Stimulated activated CD8-positive, alpha-beta memory T cell treated with anti-CD3 and anti-CD28 coated beads, Interleukin-12 subunit alpha, Interleukin-12 subunit beta, amount 100 ng/mL, for 1 hour (primary cell): Measurements from ENCODE around the gene PDCD6IP.
"Not testable (repeated sequence)": the region's sequence is repeated elsewhere in the genome, so short reads cannot be mapped to it uniquely, and the experiment has no call there.

Experiments used
- DNase-seq: peaks from one replicate; pipeline ENCODE4 v3.0.0-alpha.2; 2020; ENCODE audit warnings: low read depth

PDCD6IP gene

GRCh38 chr3:33855884-33856546 lies 57.6 kb downstream of the PDCD6IP start:
- no peak for DNase-seq

- DNase-seq, result not testable (repeated sequence)
Observed at GRCh38 chr3:33857701-33858100, 59.3 kb downstream of the PDCD6IP start.

- no peak for DNase-seq
Observed at GRCh38 chr3:33858131-33858530, 59.7 kb downstream of the PDCD6IP start.

- DNase-seq, result no peak
Observed at GRCh38 chr3:33860373-33861050, 62.1 kb downstream of the PDCD6IP start.

- DNase-seq, result no peak
Observed at GRCh38 chr3:33865133-33865532, 66.7 kb downstream of the PDCD6IP start.

GRCh38 chr3:33868309-33868708 lies 69.9 kb downstream of the PDCD6IP start:
- no peak for DNase-seq

DNA sequence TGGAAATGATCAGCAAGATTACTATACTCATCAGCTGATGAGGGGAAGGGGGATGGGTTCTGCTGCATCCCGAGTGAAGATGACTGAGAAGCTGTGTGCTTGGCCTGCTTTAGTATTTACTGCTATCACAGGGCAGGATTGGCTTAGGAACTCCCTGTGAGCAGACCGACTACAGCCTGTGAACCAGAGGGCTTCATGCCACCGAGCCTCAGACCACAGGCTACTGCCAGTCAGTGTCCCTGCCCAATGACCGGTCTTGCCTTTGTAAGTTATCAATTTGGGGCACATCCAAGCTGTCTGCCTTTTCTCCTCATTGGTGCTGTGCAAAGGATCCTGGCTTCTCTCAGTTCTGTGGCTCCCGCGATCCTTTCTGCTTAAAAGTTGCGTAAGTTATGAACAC lies 71.5 kb downstream of the PDCD6IP start:
- no peak for DNase-seq

GRCh38 chr3:33874815-33875214 lies 76.4 kb downstream of the PDCD6IP start:
- no peak for DNase-seq

DNA sequence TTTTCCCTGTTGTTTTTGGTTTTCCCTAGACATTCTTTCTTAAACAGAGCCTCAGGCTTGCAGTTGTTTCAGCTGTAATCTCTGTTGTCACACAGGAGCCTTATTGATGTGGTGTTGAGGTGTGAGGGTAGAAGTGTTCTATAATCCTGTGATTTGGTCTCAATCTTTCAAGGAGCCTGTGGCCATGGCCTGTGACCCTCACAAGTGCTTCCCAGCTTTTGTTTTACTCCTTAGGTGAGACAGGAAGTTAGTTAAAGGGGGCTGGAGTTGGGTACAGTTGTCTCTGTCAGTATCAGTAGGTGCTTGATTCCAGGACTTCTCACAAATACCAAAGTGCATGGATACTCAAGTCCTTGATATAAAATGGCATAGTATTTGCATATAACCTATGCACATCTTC lies 77.2 kb downstream of the PDCD6IP start:
- DNase-seq, result no peak

DNA sequence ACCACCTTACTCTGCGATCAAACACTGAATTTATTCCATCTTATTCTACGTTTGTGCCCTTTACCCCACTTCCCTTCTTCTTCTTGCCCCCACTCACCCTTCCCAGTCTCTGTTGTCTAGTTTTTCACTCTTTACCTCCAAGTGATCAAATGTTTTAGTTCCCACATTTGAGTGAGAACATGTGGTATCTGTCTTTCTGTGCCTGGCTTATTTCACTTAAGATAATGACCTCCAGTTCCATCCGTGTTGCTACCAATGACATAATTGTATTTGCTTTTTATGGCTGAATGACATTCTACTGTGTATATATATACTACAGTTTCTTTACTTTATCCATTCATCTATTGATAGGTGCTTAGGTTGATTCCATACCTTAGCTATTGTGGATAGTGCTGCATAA lies 78.8 kb downstream of the PDCD6IP start:
- no peak for DNase-seq

DNA sequence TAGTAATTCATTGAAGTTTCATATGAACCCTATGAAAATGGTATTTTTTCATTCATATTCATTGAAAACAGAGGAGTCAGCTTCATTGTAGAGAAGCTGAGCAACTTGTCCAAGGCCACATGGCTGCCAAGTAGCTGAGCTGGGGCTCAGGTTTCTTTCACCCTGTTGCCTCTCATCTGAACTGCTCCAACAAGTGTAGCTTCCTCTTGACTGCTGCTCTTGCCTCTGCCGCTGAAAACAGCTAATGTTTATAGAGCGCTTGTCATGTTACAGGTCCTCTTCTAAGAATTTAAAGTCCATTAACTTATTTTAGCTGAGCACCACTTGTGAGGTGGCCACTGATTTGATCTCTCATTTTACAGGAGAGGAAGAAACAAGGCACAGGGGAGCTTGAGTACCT lies 81.1 kb downstream of the PDCD6IP start:
- no peak for DNase-seq

GRCh38 chr3:33881156-33882064 lies 83.0 kb downstream of the PDCD6IP start:
- no peak for DNase-seq

DNA sequence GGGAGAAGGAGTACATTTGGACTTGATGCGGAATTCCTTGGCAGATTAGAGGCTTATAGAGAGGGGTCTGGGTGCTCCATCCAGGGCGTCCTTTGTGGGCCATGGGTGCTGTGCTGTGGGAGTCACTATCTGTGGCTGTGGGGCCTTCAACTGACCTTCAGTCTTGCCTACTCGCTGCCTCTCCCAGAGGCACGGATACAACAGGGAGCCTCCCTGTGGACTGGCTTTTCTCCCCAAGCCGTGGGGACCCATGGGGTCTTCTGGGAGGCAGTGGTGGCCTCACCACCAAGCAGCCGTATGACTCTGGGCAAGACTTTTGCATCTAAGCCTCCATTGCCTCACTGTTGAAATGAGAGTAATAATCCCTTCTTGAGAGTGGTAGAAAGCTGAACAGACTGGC lies 83.9 kb downstream of the PDCD6IP start:
- no peak for DNase-seq

- DNase-seq, result no peak
Observed at GRCh38 chr3:33883538-33883950, 85.1 kb downstream of the PDCD6IP start.

DNA sequence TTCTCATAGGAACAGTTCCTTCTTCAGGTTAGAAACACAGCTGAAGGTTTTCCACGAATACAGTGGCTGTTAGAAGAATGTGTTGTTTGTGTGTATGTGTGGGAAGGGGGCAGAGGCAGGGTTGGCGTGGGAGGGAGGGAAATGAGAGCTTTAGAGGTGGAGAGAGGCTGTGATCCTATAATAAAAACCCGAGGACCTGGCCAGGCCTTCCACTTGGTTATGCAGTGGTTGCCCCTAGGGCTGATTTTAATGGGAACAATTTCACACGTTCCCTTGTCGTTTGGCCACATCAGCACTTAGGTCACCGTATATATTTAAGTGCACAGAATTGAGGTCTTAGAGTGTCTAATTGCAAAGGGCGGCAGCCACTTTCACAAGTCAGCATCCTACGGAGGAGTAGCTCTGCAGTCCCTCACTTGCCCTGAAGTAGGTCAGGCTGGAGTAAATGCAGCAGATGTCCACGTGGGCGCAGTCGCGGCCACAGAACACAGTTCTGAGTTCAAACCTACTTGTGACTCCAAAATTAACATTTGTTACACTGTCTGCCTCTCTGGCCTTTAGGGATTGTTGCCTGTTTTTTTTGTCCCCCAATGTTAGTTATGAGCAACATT lies 85.6 kb downstream of the PDCD6IP start:
- no peak for DNase-seq

DNA sequence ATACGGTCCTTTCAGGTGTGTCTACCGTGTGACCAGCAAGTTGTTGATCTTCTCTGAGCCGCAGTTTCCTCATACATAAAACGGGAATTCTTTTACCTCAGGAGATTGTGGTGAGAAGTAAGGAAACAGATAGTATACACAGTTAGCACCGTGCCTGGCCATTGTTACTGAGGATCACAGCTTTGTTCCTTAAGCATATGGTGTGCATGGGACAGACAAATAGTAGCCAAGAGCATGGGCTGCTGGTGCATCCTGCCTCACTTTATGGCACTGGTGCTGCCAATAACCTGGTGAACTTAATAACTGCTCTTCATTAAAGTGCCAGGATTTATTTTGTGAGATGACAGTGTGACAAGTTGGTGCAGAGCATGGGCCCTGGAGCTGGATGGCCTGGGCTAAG lies 86.3 kb downstream of the PDCD6IP start:
- DNase-seq, result no peak

DNA sequence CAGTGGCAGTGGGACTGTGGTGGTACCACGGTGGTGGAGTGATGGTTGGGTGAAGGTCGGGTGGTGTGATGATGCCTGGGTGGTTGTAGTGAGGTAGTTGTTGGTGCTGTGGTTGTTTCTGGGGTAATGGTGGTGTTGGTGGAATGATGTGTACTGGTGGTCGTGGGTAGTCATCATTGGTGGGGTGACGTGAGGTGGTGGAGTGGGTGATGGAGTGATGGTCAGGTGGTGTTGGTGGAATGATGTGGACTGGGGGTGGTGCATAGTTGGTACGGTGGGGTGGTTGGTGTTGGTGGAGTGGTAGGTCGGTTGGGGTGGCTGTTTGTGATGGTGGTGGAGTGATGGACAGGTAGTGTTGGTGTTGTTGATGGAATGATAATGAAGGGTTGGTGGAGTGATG lies 87.1 kb downstream of the PDCD6IP start:
- DNase-seq, result no peak

- DNase-seq, result no peak
Observed at GRCh38 chr3:33886015-33886414, 87.6 kb downstream of the PDCD6IP start.

- no peak for DNase-seq
Observed at GRCh38 chr3:33887478-33887877, 89.0 kb downstream of the PDCD6IP start.

- DNase-seq, result no peak
Observed at GRCh38 chr3:33889394-33890039, 91.1 kb downstream of the PDCD6IP start.

GRCh38 chr3:33892655-33893054 lies 94.2 kb downstream of the PDCD6IP start:
- no peak for DNase-seq

DNA sequence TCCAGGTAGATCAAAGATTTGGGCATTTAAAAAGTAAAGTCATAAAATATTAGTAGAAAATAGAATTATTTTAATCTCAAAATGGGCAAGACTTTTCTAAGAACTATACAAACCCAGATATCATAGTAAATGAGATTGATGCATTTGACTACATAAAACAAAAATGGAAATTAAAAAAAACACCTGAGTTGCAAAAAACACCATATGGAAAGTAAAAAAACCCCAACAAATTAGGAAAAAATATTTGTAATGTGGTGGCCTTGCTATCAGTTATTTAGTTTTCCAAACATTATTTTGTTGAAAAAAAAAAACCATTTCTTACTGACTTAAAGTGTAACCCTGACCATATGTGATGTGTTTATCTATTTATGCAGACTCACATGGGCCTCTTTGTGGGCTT lies 97.2 kb downstream of the PDCD6IP start:
- DNase-seq, result no peak
